Stomach smooth muscle (tissue), 2 donors: ENCODE data around the gene ZBTB42.

Experiments
- H3K27ac ChIP-seq: one replicate; pipeline ENCODE4 v1.7.0; 2013; ENCODE audit warnings: mild to moderate bottlenecking, low read length, inconsistent platforms
- H3K27me3 ChIP-seq, 2 donors: one replicate each; pipeline ENCODE4 v1.7.0; 2013; ENCODE audit warnings: low read length in 2 of 2; ENCODE audit not compliant: insufficient read depth in 2 of 2, control insufficient read depth in 1 of 2
- H3K36me3 ChIP-seq, 2 donors: one replicate each; pipeline ENCODE4 v1.7.0; 2013; ENCODE audit warnings: low read length in 2 of 2; ENCODE audit not compliant: control insufficient read depth in 2 of 2, insufficient read depth in 2 of 2
- H3K4me1 ChIP-seq: one replicate; pipeline ENCODE4 v1.7.0; 2013; ENCODE audit warnings: low read length; ENCODE audit not compliant: control insufficient read depth, insufficient read depth
- H3K4me3 ChIP-seq, 2 donors: one replicate each; pipeline ENCODE4 v1.7.0; 2013; ENCODE audit warnings: low read length in 2 of 2
- H3K9ac ChIP-seq, 2 donors: one replicate each; pipeline ENCODE4 v1.7.0; 2013; ENCODE audit warnings: low read length in 2 of 2, mild to moderate bottlenecking in 1 of 2
- H3K9me3 ChIP-seq, 2 donors: one replicate each; pipeline ENCODE4 v1.7.0; 2013; ENCODE audit warnings: low read length in 2 of 2; ENCODE audit not compliant: control insufficient read depth in 2 of 2
- donor health status: healthy.
- donor health status: Pancreatic carcinoma.

The ZBTB42 gene

DNA sequence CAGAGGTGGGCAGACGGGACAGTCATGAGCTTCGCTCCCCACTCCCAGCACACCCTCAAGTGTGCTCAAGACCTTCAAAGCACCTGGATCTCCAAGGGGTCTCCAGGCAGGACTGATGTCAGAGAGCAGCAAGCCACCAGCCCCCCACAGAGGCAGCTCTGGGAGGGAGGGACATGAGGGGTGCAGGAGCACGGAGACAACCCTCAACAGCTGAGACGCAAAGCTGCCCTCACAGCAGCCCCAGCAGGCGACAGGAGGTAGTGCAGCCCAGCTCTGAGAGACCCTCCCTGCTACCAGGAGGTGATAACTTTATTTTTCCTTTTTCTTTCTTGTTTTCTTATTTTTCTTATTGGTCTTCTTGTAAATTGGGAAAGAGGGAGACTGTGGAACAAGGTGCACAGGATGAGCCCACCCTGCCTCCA is 30.0 kb upstream of the ZBTB42 start:
- no peak overlapping the region for H3K9ac ChIP-seq
- no peaks in the 10 kb centered on the region for H3K27me3 ChIP-seq
- H3K4me3 ChIP-seq: no peak overlapping the region
- peaks cover 8% of the 10 kb centered on the region for H3K4me1 ChIP-seq
- H3K36me3 ChIP-seq: peaks cover 23 to 30% of the 10 kb centered on the region in 2 donors
- H3K9me3 ChIP-seq: peaks cover 0 to 4% of the 10 kb centered on the region in 2 donors
- H3K27ac ChIP-seq: no peak overlapping the region

DNA sequence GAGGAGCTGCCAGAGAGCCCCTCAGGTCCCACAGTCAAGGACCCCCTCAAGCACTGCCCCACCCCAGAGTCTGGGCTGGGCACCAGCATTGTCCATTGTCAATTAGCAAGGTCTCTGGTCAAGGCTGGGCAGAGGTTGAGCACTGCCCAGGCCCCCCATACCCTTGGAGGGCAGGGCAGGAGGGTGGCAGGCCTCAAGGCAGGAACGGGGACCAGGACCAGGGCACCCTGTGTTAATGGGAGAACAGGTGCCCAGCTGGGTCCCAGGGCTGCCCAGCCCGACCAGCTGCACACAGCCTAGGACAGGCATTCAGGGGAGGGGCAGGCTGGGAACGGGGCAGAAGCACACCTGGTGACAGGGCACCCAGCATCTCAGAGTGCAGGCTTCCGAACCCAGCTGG is 29.5 kb upstream of the ZBTB42 start:
- no peaks in the 10 kb centered on the region for H3K27me3 ChIP-seq
- H3K36me3 ChIP-seq: peaks cover 23 to 31% of the 10 kb centered on the region in 2 donors
- H3K4me1 ChIP-seq: peaks cover 8% of the 10 kb centered on the region
- H3K4me3 ChIP-seq: no peak overlapping the region
- no peak overlapping the region for H3K27ac ChIP-seq
- H3K9me3 ChIP-seq: peaks cover 0 to 4% of the 10 kb centered on the region in 2 donors
- H3K9ac ChIP-seq: no peak overlapping the region

DNA sequence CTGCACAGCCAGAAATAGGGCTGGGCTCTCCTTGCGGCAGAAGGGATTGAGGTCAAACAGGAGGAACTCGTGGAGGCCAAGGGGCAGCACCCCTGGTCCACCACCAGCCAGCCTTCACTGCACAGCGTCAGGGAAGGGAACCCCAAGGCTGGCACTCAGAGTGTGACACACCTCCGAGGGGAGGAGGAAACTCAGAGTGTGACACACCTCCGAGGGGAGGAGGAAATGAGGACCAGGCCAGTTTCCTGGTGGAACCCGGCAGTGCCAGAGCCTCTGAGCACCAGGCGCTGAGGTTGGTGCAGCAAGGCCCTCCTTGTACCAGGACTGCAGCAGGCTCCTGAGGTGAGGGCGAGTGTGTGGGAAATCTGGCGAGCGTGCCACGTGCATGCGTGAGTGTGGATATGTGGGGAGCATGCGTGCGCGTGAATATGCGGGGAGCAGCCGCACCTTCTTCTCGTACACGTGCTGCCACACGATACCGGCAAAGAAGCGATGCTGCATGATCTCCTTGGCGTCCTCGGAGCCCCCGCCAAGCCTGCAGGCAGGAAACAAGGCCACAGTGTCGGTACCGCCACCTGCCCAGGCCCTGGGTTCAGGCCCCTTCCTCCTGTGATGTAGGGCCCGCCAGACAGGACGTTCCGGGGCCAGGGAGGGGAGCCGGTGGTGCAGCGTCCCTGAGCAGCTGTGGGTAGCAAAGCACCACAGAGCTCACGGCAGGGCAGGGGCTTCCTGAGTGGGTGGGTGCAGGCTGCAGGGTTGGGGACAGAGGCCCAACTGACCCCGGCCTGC is 28.8 kb upstream of the ZBTB42 start:
- H3K9me3 ChIP-seq: peaks cover 0 to 4% of the 10 kb centered on the region in 2 donors
- no peak overlapping the region for H3K9ac ChIP-seq
- peaks cover 23 to 32% of the 10 kb centered on the region in 2 donors for H3K36me3 ChIP-seq
- no peak overlapping the region for H3K4me3 ChIP-seq
- H3K27ac ChIP-seq: no peak overlapping the region
- peaks cover 8% of the 10 kb centered on the region for H3K4me1 ChIP-seq
- H3K27me3 ChIP-seq: no peaks in the 10 kb centered on the region

DNA sequence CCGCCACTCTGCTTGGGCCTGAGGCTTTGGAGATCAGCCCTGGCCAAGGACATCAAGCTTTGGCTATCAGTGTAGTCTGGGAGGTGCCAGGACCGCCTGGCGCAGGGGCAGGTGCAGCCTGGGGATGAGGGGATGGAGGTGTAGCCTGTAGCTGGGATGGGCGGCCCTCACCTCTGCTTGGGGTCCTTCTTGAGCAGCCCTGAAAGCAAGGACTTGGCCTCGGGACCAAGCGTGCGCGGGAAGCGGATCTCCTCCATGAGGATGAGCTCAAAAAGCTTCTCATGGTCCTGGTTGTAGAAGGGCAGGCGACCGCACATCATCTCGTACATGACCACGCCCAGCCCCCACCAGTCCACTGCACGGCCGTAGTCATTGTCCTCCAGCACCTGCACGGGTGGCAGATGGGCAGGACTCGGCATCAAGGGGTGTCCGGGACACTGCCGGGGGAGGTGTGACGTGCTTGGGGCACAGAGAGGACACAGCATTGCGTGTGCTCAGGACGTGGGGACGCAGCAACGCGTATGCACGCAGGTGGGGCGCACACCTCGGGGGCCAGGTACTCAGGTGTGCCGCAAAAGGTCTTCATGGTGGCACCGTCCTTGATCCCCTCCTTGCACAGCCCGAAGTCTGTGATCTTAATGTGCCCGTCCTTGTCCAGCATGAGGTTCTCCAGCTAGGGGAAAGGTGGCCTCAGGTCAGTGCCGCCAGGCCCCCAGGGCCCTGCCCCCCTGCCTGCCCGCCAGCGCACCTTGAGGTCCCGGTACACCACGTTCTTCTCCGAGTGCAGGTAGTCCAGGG is 28.0 kb upstream of the ZBTB42 start:
- peaks cover 8% of the 10 kb centered on the region for H3K4me1 ChIP-seq
- H3K9ac ChIP-seq: no peak overlapping the region
- no peak overlapping the region for H3K27ac ChIP-seq
- no peaks in the 10 kb centered on the region for H3K27me3 ChIP-seq
- no peak overlapping the region for H3K4me3 ChIP-seq
- peaks cover 0 to 4% of the 10 kb centered on the region in 2 donors for H3K9me3 ChIP-seq
- H3K36me3 ChIP-seq: peaks cover 23 to 32% of the 10 kb centered on the region in 2 donors

DNA sequence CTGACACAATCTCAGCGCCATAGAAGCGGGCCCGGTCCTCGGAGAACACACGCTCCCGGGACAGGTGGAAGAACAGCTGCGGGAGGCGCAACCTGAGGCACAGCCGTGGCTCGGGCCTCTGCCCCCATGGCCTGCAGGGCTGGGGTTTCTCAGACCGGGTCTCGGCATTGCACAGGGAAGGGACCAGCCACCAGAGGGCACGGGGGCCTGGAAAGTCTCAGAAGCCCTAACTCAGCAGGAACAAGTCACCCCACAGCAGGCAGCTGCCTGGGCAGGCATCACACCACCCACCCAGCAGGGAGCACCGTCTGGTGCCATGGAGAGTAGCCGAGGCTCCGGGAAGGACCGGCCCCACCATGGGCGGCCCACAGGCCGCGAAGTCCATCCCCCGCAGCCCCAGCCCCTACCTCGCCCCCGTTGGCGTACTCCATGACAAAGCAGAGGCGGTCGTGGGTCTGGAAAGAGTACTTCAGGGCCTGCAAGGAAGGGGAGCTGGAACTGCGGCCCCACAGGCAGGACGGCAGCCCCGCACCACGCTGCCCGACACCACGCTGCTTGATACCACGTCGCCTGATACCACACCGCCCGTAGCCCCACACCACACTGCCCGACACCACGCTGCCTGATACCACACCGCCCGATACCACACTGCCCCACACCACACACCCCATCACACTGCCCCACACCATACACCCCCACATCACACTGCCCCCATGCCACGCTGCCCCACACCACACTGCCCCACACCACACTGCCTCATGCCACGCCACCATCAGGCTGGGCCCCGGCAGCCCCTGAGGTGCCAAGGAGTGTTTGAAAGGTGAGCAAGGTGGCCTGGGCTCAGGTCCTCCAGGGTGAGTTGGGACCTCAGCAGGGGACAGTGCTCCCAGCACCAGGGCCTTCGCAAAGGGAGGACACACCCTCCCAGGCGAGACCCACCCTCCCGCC is 27.1 kb upstream of the ZBTB42 start:
- no peak overlapping the region for H3K9ac ChIP-seq
- peaks cover 4% of the 10 kb centered on the region for H3K4me1 ChIP-seq
- H3K9me3 ChIP-seq: peaks cover 0 to 4% of the 10 kb centered on the region in 2 donors
- no peak overlapping the region for H3K27ac ChIP-seq
- no peaks in the 10 kb centered on the region for H3K27me3 ChIP-seq
- no peak overlapping the region for H3K4me3 ChIP-seq
- peaks cover 23 to 35% of the 10 kb centered on the region in 2 donors for H3K36me3 ChIP-seq

DNA sequence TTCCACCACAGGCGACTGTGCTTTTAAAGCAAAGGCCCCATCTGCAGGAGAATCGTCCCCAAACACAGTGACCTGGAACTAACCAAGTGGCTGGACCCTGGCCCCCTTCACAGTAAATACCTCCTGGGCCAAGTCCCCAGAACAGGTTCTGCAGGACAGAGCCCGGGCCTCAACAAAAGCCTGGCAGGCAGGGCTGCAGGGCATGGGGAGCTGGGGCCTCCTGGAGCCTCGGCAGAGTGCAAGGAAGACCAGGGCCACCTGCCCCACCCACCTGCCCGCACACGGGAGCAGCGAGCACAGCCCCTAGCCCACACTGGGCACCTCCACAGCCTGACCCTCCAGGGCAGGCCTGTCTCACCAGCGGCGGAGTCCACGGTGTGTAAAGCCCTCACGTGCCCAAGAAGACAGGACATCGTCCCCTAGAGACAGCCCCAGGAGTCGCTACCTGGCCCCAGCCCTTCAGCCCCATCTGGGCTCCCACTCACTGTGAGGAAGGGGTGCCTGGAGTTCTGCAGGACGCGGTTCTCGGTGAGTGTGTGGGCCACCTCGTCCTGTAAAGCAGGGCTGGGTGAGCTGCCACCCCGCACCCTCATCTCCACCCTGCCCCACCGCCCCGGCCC is 26.3 kb upstream of the ZBTB42 start:
- Histone ChIP-seq H3K9me3 (peaks cover 0 to 4% of the 10 kb centered on the region in 2 donors), H3K36me3 (peaks cover 23 to 39% of the 10 kb centered on the region in 2 donors)

DNA sequence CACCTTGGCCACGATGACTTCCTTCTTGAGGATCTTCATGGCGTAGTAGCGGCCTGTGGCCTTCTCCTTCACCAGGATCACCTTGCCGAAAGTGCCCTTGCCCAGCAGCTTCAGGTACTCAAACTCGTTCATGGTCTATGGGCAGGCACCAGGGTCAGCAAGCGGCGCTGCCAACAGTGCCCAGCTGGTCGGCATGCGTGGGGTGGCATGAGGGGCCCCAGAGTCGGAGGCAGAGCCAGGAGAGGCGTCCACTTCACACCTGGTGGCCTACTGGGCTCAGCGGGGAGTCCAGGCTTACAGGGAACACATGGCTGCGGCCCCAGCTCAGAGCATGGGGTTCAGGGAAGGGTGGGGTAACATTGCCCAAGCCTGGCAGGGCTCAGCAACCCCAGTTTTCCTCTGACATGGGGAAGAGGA is 25.8 kb upstream of the ZBTB42 start:
- Histone ChIP-seq H3K27ac (no peak overlapping the region), H3K4me1 (peaks cover 3% of the 10 kb centered on the region), H3K27me3 (no peaks in the 10 kb centered on the region), H3K9me3 (peaks cover 0 to 4% of the 10 kb centered on the region in 2 donors), H3K9ac (no peak overlapping the region), H3K4me3 (no peak overlapping the region), H3K36me3 (peaks cover 20 to 39% of the 10 kb centered on the region in 2 donors)

More for the DNA sequence above, 26.3 kb upstream of the ZBTB42 start:
- Histone ChIP-seq H3K4me1 (peaks cover 2% of the 10 kb centered on the region), H3K27ac (no peak overlapping the region), H3K27me3 (no peaks in the 10 kb centered on the region), H3K4me3 (no peak overlapping the region), H3K9ac (no peak overlapping the region)

DNA sequence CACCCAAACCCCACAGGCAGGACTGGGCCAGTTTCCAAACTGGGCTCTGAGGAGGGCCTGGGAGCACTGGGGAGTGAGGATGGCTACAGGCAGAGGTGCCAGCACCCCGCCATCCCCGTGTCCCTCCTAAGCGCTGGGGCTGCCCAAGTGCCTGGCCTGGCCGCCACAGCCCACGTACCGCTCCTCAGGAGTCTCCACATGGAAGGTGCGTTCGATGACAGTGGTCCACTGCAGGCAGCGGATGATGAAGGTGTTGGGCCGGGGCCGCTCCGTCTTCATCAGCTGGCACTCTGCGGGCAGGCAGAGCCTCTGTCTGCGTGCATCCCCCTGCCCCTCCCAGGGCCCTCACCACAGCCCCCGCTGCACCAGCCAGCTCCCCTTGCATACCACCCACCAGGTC is 24.4 kb upstream of the ZBTB42 start:
- Histone ChIP-seq H3K4me3 (no peak overlapping the region), H3K9ac (no peak overlapping the region), H3K27ac (no peak overlapping the region), H3K9me3 (no peaks in the 10 kb centered on the region), H3K36me3 (peaks cover 14 to 33% of the 10 kb centered on the region in 2 donors), H3K4me1 (peaks cover 3% of the 10 kb centered on the region), H3K27me3 (no peaks in the 10 kb centered on the region)

DNA sequence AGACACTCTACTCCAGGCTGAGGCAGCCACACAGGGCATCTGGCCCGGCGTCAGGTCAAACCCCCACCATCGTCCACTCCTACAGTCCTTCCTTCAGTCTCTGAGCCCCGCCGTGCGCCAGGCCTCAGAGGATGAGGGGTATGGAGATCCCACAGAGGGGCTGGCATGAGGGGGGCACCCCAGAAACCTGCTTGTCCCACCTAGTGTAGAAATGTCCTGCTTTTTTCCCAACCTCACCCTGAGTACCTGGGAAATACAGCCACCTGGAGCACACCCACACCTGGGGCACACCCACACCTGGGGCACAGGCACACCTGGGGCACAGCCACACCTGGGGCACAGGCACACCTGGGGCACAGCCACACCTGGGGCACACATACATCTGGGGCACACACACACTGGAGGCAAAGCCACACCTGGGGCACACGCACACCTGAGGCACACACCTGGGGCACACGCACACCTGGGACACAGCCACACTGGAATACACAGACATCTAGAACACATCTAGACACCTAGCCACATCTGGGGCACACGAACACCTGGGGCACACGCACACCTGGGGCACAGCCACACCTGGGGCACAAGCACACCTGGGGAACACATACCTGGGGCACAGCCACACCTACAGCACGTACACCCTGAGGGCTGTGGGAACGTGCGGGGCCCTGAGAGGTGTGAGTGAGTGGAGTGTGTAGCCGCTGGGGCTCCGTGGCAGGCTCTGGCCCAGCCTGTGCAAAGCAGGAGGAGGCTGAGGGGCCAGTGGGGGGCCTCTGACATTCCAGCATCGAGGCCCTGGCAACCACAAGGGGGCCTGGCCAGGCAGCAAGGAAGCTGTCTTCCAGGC is 23.7 kb upstream of the ZBTB42 start:
- Histone ChIP-seq H3K9me3 (no peaks in the 10 kb centered on the region), H3K27ac (no peak overlapping the region), H3K9ac (no peak overlapping the region), H3K4me3 (no peak overlapping the region), H3K36me3 (peaks cover 10 to 26% of the 10 kb centered on the region in 2 donors), H3K4me1 (peaks cover 3% of the 10 kb centered on the region), H3K27me3 (no peaks in the 10 kb centered on the region)
